ENCODE data around the gene KIF26A.

KIF26A gene

DNA sequence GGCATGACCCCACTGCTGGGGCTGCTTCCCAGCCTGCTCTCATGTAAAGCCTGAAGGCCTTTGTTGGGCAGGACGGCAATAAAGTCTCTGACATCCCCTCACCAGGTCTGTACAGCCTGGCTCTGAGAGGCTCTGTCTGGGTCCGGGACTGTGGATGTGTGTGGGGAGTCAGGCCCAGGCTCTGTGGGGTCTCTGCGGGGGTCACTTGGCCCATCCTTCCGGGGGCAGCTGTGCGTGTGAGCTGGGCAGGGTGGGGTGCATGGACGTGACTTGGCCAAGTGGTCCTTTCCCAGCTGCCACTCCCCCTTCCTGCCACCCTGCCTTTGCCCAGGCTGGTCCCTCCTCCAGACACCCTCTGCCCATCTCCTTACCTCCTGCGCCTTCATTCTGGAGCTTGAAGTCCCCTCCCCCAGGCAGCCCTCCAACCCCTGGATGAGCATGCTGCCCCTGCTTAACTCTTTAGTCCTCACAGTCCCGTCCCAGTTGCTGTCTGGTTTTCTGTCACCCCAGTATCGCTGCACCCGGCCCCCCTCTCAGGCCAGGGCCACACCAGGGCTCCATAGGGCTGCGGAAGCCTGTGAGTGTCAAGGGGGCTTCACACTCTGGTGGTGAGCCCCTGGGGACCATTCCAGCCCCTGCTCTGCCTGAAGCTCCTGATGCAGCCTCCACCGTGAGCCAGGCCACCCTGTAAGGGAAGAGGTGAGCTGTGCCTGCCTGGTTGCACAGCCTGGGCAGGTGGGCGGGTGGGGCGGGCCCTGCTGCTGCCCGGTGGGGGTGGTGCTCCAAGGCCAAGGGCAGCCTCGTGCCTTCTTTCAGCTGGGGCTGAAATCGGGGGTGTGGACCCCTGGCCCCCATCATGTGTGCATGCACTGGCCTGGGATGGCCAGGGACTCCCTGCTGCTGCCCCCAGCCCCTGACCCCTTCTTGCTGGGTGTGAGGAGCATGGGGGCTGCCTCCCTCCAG, 25.5 kb upstream of the KIF26A start:
- DNase-seq (ENCODE audit: low read depth, low spot score) = no peak

GRCh38 chr14:104113631-104114420, 24.6 kb upstream of the KIF26A start:
- no peak for DNase-seq (ENCODE audit: low read depth, low spot score)

DNA sequence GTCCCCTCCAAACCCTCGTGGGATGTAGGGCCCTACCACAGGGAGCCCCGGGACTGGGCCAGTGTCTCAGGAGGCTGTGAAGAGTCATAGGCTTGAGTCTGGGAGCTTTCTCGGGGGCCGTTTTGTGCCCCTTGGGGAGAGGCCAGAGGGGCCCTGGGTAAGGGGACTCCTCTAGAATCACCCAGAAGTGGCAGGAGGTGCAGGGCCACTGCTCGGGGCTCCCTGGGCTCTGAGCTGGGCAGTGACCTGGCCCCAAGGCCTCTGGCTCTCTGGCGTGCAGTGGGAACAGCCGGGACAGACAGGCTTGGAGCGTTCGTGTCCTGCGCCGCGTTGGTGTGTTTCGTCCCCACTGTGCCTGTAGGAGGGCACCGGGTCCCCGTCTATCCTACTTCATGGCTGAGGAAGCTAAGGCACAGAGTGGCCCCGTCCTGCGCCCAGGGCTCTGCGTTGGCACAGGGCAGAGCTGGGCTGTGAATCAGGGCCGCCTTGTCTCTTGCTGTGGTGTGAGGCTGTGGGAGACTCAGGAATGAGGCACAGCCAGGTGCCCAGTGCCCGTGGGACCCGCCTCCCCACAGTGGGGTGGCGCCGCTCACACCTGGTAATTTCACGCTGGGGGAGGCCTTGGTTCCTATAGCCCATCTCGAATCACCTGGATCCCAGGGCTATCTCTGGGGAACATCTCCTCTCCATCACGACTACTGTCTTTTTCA, 23.8 kb upstream of the KIF26A start:
- DNase-seq (ENCODE audit: low read depth, low spot score) = no peak

GRCh38 chr14:104115131-104115600, 23.2 kb upstream of the KIF26A start:
- DNase-seq (ENCODE audit: low read depth, low spot score) = no peak

DNA sequence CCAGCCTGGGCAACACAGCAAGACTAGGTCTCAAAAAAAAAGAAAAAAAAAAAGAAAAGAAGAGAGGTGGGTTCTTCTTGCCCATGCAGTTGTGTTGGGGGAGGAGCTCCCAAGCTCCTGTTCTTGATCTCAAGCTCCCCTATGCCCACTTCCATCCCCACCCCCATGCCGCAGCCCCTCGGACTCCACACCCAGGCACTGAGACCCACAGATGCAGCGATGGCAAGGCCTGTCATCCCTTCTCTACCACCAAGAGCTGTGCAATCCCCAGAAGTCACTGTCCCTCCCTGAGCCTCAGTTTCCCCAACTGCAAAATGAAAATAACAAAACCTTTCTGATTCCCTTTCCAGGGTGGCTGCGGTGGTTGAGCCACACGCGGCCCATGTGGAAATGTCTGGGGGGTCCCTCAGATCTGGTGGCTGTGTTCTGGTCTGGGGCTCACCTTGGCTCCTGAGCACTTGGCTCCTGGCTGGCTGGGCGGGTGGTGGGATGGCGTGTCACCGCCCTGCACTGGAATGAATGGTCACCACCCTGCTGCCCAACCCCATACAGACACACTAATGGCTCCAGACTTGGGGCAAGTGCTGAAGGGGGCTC, 22.6 kb upstream of the KIF26A start:
- no peak for DNase-seq (ENCODE audit: low read depth, low spot score)

- DNase-seq (ENCODE audit: low read depth, low spot score) = no peak
Measured at GRCh38 chr14:104116288-104116755, 22.1 kb upstream of the KIF26A start.

GRCh38 chr14:104116756-104117340, 21.5 kb upstream of the KIF26A start:
- no peak for DNase-seq (ENCODE audit: low read depth, low spot score)

GRCh38 chr14:104117341-104118005, 20.9 kb upstream of the KIF26A start:
- DNase-seq (ENCODE audit: low read depth, low spot score) = no peak

GRCh38 chr14:104118006-104118844, 20.2 kb upstream of the KIF26A start:
- DNase-seq (ENCODE audit: low read depth, low spot score) = no peak

- no peak for DNase-seq (ENCODE audit: low read depth, low spot score)
Measured at GRCh38 chr14:104119119-104119487, 19.3 kb upstream of the KIF26A start.

- DNase-seq (ENCODE audit: low read depth, low spot score) = no peak
Measured at GRCh38 chr14:104119488-104120251, 18.7 kb upstream of the KIF26A start.

GRCh38 chr14:104120281-104120741, 18.1 kb upstream of the KIF26A start:
- no peak for DNase-seq (ENCODE audit: low read depth, low spot score)

GRCh38 chr14:104121142-104121541, 17.2 kb upstream of the KIF26A start:
- DNase-seq (ENCODE audit: low read depth, low spot score) = no peak

DNA sequence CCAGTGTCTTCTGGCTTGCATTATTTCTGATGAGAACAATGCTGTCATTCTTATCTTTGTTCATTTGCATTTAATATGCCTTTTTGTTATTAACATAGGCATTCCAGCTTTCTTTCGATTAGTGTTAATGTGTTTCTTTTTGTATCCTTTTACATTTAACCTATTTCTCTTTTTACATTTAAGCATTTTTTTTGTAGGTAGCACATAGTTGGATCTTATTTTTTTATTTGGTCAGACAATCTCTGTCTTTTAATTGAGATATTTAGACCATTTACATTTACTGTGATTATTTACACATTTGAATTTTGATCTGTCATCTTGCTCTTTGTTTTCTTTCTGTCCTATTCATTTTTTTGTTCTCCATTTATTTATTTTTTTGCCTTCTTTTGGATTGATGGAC, 14.5 kb upstream of the KIF26A start:
- no peak for DNase-seq (ENCODE audit: low read depth, low spot score)

DNA sequence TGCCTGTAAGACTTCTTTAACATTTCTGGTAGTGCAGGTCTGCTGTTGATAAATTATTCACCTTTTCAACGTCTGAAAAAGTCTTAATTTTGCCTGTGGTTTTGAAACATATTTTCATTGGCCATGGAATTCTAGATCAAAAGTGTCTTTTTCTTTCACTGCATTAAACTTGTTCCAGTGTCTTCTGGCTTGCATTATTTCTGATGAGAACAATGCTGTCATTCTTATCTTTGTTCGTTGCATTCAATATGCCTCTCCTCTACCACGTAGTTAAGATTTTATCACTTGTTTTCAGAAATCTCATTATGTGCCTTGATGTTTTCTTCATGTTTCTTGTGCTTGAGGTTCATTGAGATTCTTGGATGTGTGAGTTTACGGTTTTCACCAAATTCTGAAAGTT, 13.4 kb upstream of the KIF26A start:
- no peak for DNase-seq (ENCODE audit: low read depth, low spot score)

GRCh38 chr14:104126753-104127152, 11.6 kb upstream of the KIF26A start:
- no peak for DNase-seq (ENCODE audit: low read depth, low spot score)

- no peak for DNase-seq (ENCODE audit: low read depth, low spot score)
Measured at GRCh38 chr14:104128981-104129380, 9.4 kb upstream of the KIF26A start.

DNA sequence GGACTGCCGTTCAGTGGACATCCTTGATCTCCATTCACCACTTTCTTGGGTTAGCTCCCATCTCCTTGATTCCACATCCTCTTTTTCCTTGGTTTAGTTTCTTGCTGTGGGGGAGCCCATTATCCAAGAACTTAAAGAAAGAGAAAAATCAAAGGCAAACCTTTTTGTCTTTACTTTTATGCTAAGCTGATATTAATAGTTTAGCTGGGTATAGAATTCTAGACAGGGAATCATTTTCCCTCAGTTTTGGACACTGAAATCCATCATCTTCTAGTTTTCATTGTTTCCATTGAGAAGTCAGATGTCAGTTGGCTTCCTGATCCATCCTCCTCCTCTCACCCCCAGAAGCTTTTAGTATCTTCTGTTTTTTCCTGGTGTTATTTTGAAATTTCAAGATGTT, 8.8 kb upstream of the KIF26A start:
- no peak for DNase-seq (ENCODE audit: low read depth, low spot score)
